SIG-M5 (cell line): ENCODE data around the gene VAV2.
"Not testable (repeated sequence)": the region's sequence is repeated elsewhere in the genome, so short reads cannot be mapped to it uniquely, and the experiment has no call there.

ENCODE experiments used
- DNase-seq: peaks from one replicate; lab custom pipeline; 2025; lab: John Stamatoyannopoulos, UW

VAV2 gene

DNA sequence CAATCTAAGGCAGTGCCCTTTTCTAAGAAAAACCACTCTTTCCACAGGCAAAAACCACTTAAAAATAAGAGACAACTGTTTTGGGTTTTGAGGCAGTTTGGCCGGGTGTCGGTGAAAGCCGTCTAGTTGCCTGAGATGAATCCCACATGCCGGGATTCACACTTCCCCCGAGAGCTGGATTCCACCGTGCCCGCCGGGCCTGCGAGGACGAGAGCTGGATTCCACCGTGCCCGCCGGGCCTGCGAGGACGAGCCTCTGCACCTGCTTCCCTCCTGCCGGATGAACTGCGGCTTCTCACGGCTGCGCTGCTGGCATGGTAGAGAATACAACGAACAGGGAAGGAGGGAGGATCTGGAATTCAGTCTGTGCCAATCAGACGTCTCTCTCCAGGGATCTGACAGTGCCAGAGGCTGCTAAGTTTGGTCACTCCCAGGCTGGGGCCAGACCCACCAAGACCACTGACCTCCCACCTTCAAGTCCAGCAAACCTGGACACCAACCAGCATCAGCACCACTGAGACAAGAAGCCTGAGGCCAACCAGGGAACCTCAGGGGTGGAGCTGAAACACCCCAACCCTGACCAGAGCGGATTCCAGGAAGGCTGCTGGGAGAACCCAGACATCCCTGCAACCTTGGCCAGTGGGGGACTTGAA is 23.0 kb downstream of the VAV2 start:
- no peak for DNase-seq

DNA sequence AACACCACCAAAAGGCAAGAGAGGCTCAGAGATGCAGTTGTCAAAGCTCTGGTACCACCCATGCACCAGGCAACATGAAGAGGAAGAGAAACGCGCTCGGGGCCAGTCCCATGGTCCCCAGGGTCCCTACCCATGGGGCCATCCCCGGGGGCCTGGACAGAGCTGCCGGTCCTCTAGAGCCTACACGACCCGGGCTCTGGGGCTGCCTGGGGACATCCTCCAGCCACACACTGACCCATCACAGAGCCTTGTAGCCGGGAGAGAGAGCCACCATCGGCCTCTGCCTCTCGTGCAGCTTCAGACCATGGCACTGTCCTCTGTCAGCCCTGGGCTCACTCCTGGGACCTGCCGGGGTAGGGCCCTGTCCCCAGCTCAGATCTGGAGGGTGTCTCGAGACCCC is 23.7 kb downstream of the VAV2 start:
- DNase-seq, result no peak

GRCh38 chr9:133967024-133967741 is 24.9 kb downstream of the VAV2 start:
- no peak for DNase-seq

DNA sequence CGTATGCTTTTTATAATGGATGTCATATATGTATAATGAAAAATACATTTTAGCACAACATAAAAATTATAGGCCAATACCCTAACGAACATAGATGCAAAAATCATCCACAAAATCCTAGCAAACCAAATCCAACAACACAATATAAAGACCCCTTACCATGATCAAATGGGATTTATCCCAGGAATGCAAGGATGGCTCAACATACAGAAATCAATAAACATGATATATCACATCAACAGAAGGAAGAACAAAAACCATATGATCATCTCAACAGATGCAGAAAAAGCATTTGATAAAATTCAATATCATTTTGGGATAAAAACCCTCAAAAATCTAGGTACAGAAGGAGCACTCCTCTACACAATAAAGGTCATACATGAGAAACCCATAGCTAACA is 27.7 kb downstream of the VAV2 start:
- DNase-seq, result no peak

DNA sequence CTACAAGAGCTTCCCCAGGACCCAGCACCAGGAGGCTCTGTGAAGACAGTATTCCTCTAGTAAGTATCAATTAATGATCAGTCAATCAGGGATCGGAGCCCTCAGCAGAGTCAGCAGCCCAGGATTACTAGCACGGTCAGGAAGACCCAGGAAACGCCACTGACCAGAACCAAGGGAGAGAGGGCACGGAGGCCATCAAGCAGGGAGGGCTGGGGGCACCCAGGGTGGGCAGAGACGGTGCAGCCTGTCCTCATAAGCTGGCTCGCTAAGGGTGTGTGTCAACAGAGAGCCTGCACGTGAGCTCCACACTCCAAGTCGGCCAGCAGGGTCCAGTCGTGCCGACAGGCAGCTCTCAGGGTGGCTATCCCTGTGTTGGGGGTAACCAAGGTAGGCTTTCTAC is 29.0 kb downstream of the VAV2 start:
- no peak for DNase-seq

DNA sequence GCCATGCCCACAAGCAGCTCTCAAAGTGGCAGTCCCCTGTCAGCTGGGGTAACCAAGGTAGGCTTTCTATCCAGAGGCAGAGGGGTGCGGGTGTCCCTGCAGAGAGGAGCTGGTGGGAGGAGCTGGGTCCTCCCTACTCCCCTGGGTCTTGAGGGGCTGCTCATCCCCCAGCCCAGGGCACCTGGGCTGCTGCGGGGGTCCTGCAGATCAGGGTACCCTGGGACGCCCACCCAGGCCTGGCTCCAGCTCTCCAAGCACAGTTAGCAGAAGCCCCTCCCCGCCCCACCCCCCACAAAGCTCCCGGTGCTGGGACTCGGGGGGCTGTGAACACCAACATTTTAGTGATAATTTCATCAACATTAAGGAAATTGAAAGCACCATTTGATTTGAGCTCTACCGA is 29.8 kb downstream of the VAV2 start:
- DNase-seq, result no peak

- no peak for DNase-seq
Measured at GRCh38 chr9:133961226-133962165, 30.6 kb downstream of the VAV2 start.

DNA sequence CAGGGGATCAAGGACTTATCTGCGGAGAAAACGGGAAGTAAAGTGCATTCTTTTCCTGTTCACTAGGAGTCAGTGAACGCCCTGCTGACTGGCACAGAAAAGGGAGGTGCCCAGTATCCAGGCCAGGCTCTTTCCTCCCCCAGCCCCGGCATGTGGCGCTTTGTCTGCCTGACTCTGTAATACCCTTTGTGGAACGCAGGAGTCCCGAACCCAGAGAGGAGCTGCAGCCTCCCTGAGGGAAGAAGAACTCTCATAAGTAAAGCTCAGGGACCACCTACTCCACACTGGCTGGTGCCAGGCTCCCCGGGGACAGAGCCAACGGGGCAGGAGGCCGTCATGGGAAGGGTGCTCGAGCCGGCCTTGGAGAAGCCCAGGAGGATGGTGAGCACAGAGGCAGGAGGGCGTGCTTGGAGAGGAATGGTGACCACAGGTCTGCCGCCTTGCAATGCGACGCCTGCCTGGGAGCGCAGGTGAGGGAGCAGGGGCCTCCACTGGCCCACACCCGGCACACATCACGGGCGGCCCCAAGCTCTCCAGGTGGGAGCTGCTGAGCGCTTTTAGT is 31.5 kb downstream of the VAV2 start:
- DNase-seq, result no peak

DNA sequence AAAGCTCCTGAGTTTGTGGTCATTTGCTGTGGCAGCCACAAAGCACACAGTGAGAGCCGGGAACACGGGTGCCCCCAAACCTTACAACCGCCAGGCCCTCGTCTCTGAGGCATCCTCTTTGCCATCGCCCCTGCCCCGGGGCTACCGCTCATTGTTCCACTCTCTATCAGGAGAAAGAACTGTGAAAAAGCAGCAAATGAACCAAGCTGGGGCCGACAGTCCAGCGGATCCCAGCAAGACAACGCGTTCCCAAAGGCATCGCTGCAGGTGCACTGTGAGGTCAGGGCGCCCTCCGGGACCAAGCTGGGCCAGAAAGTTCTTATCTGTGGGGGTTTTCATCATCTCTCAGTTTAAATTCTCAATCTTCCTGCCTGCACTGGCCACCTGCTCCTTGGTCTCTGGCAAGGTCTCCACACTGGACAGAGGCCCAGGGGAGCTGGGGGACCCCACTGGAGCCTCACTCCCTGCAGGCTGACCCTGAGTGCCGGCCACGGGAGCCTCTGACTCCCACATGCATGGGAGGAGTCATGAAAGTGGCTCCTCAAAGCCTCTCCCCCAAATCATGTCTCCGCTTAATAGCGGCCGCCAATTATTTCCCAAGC is 32.1 kb downstream of the VAV2 start:
- DNase-seq, result no peak

DNA sequence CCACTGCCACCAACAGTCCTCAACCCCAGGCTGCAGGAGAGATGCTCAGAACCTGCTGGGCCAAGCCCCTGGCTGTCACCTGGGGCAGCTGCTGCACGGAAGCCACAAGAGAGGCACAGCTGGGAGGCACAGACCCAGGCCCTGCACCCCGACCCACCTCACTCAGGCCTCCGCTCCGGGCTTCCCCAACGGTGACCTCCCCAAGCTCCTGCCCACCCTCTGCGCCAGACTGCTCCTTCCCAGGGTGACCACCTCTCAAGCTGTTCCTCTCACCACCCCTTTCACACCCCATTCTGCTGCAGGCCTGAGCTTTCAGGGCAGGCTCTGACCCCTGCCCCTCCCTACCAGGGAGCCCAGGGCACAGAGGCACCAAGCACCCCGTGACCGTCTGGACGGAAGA is 33.0 kb downstream of the VAV2 start:
- DNase-seq, result no peak

DNA sequence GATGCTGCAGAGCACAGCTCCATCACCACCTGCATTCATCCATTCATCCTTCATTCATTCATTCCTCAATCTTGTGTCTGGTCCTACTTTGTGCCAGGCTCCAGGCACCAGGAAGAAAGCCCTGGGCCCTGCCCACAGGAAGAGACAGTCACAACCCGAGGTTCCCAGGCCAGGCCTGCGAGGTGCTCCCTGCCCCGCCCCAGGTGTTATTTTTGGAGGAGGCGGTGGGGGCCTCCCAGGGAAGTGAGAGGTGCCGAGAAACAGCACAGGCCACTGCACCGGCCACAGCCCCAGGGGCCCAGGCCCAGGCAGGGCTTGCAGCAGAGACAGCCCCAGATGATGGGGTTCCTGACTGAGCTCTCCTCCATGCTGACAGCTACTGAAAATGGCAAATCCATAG is 33.4 kb downstream of the VAV2 start:
- no peak for DNase-seq

DNA sequence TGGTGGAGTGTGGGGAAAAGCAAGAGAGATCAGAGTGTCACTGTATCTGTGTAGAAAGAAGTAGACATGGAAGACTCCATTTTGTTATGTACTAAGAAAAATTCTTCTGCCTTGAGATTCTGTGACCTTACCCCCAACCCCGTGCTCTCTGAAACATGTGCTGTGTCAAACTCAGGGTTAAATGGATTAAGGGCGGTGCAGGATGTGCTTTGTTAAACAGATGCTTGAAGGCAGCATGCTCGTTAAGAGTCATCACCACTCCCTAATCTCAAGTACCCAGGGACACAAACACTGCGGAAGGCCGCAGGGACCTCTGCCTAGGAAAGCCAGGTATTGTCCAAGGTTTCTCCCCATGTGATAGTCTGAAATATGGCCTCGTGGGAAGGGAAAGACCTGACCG is 34.4 kb downstream of the VAV2 start:
- DNase-seq, result not testable (repeated sequence)

- no peak for DNase-seq
Measured at GRCh38 chr9:133957328-133957727, 34.8 kb downstream of the VAV2 start.

DNA sequence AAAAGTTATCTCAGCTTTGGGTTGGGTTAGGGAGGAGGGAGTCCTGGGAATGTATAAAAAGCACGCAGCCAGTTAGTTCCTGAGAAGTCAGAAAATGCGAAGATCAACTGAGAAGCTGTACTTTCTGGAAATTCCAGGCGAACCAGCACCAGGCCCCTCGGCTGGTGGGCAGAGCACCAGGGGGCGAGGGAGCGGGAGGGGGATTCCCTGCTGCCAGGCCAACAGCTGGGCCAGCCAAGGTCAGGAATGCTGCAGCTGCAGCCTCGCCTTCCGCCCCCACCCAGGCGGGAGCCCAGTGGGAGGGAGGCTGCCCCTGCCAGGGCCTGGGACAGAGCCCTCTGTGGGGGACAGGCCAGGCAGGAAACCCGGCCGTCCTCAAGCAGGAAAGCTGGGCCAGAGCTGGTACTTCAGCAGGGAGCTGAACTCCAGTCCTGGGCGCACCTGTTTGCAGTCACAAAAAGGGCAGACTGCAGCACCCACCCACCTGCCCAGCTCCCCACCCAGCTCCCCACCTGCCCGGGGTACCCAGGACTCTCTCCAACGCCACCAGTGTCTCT is 35.5 kb downstream of the VAV2 start:
- DNase-seq, result no peak

- no peak for DNase-seq
Measured at GRCh38 chr9:133955821-133956411, 36.2 kb downstream of the VAV2 start.

- DNase-seq, result no peak
Measured at GRCh38 chr9:133954862-133955529, 37.1 kb downstream of the VAV2 start.

DNA sequence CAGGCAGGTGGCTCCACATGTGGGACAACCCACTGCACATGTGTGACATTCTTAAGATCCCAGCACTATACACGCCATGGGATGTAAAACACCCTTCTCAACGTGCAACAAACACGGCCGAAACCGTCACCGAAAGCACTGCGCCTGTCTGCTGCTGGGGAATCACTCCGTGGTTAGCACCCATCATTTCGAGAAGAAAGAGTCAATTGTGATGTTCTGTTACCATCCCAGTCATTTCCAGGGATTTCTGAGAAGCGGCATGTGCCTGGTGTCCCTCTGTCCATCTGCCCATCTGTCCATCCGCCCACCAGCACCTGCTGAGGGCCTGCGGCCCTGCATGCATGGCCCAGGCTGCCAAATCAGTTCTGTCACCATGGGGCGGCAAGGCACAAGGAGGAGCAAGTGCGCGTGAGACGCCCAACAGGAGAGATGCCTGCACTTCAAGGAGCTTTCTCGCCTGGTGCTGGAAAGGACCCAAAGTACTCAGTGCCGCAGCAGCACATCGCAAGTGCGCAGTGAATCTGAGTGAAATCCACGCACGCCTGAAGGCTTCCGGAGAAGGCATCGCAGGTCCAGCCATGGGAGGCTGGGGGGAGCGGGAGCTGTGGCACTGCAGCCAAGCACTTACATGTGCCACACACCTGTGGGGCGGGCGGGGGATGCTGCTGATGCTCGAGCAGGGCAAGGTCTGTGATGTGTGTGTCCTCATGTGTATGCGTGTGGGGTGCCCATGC is 38.0 kb downstream of the VAV2 start:
- no peak for DNase-seq

- DNase-seq, result no peak
Measured at GRCh38 chr9:133953621-133953975, 38.5 kb downstream of the VAV2 start.

- DNase-seq, result no peak
Measured at GRCh38 chr9:133952598-133953550, 39.2 kb downstream of the VAV2 start.
